ENCODE measurements around the gene TYR.

DNA sequence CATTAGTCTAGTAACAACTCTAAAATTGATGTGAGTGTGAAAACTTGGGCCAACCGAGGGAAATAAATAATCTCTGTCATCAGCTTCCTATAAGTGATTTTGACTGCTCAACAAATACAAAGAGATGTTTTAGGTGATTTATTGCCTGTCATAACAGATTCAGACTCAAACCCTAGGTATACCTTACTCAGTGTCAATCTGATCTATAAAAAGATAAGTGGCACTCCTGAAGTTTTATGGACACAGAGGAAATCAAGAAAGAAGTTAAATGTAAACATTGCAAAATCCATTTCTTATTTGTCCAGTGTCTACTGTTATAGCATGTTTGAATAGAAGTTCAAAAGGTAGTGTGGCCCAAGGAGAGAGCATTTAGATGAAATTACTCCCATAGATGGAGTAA lies 30.4 kb upstream of the TYR start:
- TF ChIP-seq EZH2 (IDR thresholded peaks at IDR 0.05; ENCODE audit: insufficient read depth, poor library complexity, severe bottlenecking) (no peak), EZH2phosphoT487 (IDR thresholded peaks at IDR 0.05; ENCODE audit: insufficient read depth, low read depth) (no peak)
